HFF-Myc (cell line): ENCODE data around the gene DDX1.

Experiments used
- DNase-seq: peaks from one replicate; pipeline ENCODE4 v3.0.0-alpha.2; 2011; ENCODE audit warnings: low read depth; ENCODE audit errors: extremely low read depth
- H3K4me3 ChIP-seq: replicated peaks from 2 replicates; pipeline ENCODE4 v1.5.1; 2011; ENCODE audit warnings: low read depth, mild to moderate bottlenecking, control low read depth, low read length
- TF ChIP-seq, protein P1 (sequence below): IDR thresholded peaks from 2 replicates; pipeline ENCODE4 v1.5.1; 2012; ENCODE audit warnings: mild to moderate bottlenecking, low read depth, low read length, control low read depth; ENCODE audit errors: missing control alignments

DDX1 gene

DNA sequence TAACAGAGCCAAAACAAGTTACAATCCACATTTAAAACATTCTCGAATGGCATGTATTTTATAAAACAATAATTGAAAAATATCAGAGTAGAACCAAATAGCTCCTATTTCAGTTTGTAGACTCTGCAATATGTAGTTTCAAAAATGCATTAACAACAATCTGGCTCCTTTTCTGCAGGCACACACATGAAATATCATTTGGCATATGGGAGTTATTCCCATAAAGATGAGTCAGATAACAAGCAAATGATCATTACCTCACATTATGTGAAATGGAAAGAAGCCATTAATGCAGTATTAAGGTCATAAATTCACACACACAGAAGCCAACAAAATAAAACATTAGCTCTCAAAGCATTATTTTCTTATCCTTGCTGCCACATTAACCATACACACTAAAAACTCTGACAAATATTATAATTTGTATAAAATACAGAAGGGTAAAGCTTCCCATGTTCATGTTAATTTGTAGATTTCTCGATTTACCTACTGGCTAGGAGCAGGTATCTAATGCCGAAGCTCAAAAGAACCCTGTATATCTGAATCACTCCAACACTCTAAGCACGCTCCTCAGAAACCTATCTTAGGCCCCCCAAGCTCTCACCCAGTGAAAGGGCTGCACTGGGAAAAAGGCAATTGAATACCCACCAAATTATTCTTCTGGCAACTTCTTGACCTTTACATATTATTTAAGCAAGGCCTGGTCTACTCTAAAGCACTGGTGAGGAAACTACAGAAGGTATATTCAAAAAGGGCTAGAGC, 44.4 kb upstream of the DDX1 start:
- H3K4me3 ChIP-seq, result no peak overlapping the region
- TF ChIP-seq, protein P1, sequence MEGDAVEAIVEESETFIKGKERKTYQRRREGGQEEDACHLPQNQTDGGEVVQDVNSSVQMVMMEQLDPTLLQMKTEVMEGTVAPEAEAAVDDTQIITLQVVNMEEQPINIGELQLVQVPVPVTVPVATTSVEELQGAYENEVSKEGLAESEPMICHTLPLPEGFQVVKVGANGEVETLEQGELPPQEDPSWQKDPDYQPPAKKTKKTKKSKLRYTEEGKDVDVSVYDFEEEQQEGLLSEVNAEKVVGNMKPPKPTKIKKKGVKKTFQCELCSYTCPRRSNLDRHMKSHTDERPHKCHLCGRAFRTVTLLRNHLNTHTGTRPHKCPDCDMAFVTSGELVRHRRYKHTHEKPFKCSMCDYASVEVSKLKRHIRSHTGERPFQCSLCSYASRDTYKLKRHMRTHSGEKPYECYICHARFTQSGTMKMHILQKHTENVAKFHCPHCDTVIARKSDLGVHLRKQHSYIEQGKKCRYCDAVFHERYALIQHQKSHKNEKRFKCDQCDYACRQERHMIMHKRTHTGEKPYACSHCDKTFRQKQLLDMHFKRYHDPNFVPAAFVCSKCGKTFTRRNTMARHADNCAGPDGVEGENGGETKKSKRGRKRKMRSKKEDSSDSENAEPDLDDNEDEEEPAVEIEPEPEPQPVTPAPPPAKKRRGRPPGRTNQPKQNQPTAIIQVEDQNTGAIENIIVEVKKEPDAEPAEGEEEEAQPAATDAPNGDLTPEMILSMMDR, result no peak
- no peak for DNase-seq

DNA sequence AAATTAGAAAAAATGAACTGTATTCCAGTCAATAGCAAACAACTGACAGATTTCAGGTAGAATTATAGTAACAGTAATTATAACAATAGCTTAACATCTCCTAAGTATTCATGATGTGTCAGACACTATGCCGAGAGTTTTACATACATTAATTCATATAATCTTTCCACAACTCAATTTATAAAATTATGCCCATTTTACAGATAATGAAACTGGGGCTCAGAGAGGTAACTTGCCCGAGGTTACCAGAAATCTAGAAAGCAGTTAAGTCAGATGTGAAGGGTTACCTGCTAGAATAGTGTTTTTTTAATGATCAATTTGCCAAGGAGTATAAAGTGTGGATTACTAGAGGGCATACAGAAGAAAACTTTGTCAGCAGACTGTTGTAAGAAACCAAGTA, 42.7 kb upstream of the DDX1 start:
- TF ChIP-seq, protein P1, result no peak
- no peak overlapping the region for H3K4me3 ChIP-seq
- no peak for DNase-seq

DNA sequence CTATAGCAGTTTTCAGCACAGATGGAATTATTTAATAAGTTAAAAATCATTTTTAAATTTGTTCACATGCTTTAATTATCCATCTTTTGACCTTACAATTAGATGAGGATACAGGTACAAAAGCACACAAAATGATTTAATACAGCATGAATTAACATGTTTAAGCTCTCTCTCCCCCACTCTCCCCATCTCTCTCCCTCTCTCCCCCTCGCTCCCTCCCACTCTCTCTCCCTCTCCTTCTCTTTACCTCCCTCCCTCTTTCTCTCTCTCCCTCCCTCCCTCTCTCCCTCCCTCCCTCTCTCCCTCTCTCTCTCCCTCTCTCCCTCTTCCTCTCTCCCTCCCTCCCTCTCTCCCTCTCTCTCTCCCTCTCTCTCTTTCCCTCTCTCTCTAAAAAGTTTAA, 38.1 kb upstream of the DDX1 start:
- DNase-seq, result no peak
- TF ChIP-seq, protein P1, result no peak
- H3K4me3 ChIP-seq, result no peak overlapping the region

DNA sequence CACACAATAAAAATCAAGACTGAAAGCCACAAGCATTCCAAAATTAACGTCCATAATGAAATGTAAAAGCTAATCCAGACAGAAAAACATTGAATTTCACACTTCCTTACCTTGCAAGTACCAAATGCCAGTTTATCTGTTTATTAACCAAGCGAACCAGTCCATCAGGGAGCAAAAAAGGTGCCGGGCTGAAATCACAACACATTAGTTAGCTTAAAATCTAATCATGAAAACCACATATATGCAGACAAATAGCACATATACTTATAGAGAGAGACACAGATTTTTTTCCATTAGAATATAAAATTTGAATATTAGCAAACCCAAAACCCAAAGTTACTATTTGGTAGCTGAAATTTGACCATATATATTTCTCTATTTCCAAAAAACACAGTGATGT, 37.7 kb upstream of the DDX1 start:
- no peak for DNase-seq
- TF ChIP-seq, protein P1, result no peak
- H3K4me3 ChIP-seq, result no peak overlapping the region

DNA sequence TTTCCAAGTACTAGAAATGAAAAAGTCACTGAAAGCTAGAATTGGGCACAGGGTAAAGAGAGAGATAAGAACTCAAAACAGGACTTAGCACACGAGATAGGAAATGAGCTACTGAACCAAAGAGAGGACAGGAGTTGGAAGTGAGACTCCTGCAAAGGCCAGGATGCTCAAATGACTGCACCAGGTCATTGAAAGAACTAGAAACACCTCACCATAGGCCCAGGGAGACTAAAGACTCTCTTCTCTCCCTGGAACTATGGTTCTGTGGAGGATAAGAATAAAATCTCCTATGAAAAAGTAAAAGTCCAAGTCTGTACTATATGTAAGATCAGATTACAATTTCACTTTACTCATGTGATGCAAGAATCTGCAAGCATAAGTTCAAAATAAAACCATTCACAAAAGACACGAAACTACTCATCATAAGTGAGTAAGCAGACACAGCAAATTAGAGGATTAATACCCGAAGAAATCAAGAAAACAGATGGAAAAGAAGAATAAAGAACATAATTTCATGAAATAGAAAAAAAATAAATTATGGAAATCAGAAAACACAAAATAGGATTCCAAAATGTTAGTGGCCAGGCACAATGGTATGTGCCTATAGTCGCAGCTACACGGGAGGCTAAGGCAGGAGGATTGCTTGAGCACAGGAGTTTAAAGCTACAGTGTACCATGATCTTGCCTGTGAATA, 37.0 kb upstream of the DDX1 start:
- TF ChIP-seq, protein P1, result no peak
- no peak overlapping the region for H3K4me3 ChIP-seq
- DNase-seq, result no peak

DNA sequence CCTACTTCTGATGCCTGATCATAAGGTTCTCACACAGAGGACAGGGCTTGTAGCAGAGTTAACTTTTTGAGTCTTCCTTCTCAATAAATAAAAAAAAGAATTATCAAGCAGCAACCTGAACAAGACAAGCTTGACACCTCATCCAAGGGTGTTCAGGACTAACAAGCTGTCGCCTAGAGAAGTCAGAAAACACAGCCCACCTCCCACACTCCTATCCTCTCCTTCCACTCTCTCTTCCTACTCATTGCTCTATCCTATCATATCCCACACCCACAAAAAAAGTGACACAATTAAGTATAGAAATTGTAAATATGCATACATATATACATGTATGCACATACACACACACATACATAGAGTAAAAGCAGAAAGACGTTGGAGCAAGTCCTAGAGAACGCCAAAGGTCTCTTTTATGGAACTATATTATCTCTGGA, 35.9 kb upstream of the DDX1 start:
- TF ChIP-seq, protein P1, result no peak
- H3K4me3 ChIP-seq, result no peak overlapping the region
- no peak for DNase-seq
